ENCODE results near the gene NHSL1.

The NHSL1 gene

DNA sequence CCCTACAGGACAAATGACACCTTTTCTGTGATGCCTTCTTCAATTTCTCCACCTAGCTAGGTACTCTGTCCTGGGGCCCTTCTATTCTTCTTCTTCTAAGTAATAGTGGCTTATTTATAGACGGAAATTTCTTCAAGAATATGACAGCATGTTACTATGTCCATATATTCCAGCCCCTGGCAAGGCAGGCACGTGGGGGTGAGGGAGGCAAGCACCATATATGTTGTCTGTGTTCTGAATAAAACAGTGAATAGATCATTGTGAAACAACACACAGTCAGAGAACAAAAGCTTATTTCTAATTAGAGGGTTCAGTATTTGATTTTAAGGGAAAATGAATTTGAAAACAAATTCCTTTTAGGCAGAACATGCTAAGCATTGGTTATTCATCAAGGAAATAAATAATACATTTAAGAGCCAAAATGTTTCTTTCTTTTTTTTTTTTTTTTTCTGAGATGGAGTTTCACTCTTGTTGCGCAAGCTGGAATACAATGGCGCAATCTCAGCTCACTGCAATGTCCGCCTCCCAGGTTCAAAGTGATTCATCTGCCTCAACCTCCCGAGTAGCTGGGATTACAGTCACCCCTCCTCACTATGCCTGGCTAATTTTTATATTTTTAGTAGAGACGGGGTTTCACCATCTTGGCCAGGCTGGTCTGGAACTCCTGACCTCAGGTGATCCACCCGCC is 89.1 kb downstream of the NHSL1 start:
- no peaks in the 10 kb centered on the region for H3K9me3 Mint-ChIP-seq
- H3K27me3 Mint-ChIP-seq (ENCODE audit: low read depth, poor library complexity) = no peaks in the 10 kb centered on the region
- H3K4me1 Mint-ChIP-seq = peaks cover 12% of the 10 kb centered on the region
- no peak overlapping the region for H3K4me3 Mint-ChIP-seq
- H3K27ac Mint-ChIP-seq = no peak overlapping the region
- TF ChIP-seq CTCF (IDR thresholded peaks at IDR 0.05) = no peak
- peaks cover 72% of the 10 kb centered on the region for H3K36me3 Mint-ChIP-seq (ENCODE audit: low read depth)
- no peak for DNase-seq

- H3K27ac Mint-ChIP-seq = no peak overlapping the region
- TF ChIP-seq CTCF (IDR thresholded peaks at IDR 0.05) = no peak
- peaks cover 5% of the 10 kb centered on the region for H3K27me3 Mint-ChIP-seq (ENCODE audit: low read depth, poor library complexity)
- H3K36me3 Mint-ChIP-seq (ENCODE audit: low read depth) = peaks cover 43% of the 10 kb centered on the region
- H3K4me3 Mint-ChIP-seq = no peak overlapping the region
- H3K4me1 Mint-ChIP-seq = peaks cover 16% of the 10 kb centered on the region
- no peak for DNase-seq
- no peaks in the 10 kb centered on the region for H3K9me3 Mint-ChIP-seq
These were observed 92.9 kb downstream of the NHSL1 start for GRCh38 chr6:138406443-138406842.

GRCh38 chr6:138405816-138406413 is 93.4 kb downstream of the NHSL1 start:
- H3K36me3 Mint-ChIP-seq (ENCODE audit: low read depth) = peaks cover 38% of the 10 kb centered on the region
- H3K27me3 Mint-ChIP-seq (ENCODE audit: low read depth, poor library complexity) = peaks cover 5% of the 10 kb centered on the region
- H3K27ac Mint-ChIP-seq = no peak overlapping the region
- no peak for TF ChIP-seq CTCF (IDR thresholded peaks at IDR 0.05)
- DNase-seq = no peak
- peaks cover 16% of the 10 kb centered on the region for H3K4me1 Mint-ChIP-seq
- H3K4me3 Mint-ChIP-seq = peak overlapping the region; percentile 89
- H3K9me3 Mint-ChIP-seq = no peaks in the 10 kb centered on the region

- TF ChIP-seq CTCF (IDR thresholded peaks at IDR 0.05) = no peak
- Mint-ChIP-seq H3K27ac (no peak overlapping the region), H3K36me3 (ENCODE audit: low read depth) (peaks cover 34% of the 10 kb centered on the region), H3K27me3 (ENCODE audit: low read depth, poor library complexity) (peaks cover 10% of the 10 kb centered on the region), H3K4me3 (peak overlapping the region; percentile 89), H3K4me1 (peaks cover 16% of the 10 kb centered on the region), H3K9me3 (no peaks in the 10 kb centered on the region)
- DNase-seq = peak; percentile 33
These were observed 94.5 kb downstream of the NHSL1 start for GRCh38 chr6:138404666-138405337.

GRCh38 chr6:138403801-138404665 is 95.3 kb downstream of the NHSL1 start, which contains the start of gene HEBP2:
TSS of gene HEBP2 (plus strand) at chr6:138404223. CDS start at chr6:138404496, 273 bp downstream.
- H3K4me3 Mint-ChIP-seq = peak within 1 kb of the TSS; percentile 89
- peak; percentile 97 for DNase-seq
- H3K9me3 Mint-ChIP-seq = no peaks in the 10 kb centered on the region
- H3K4me1 Mint-ChIP-seq = peaks cover 16% of the 10 kb centered on the region
- peak; percentile 51 for TF ChIP-seq CTCF (IDR thresholded peaks at IDR 0.05)
- H3K36me3 Mint-ChIP-seq (ENCODE audit: low read depth) = peaks cover 26% of the 10 kb centered on the region
- no peak within 1 kb of the TSS for H3K27ac Mint-ChIP-seq
- H3K27me3 Mint-ChIP-seq (ENCODE audit: low read depth, poor library complexity) = peaks cover 12% of the 10 kb centered on the region

Measured in nephron progenitor cell (in vitro differentiated cells).